T-cell (primary cell): ENCODE results near the gene CAMKK2. TPM values are rescaled to one million over a fixed set of nuclear protein-coding genes. Genes with fewer than 3 reads are reported as not detected.

Source experiments
- ATAC-seq, 4 experiments: fragments of 200-7000 bp in 3 of 4; fragments of 150-1000 bp in 1 of 4; cut with Tn5 transposase; replicated peaks in 1 of 4; 1 replicate in 3 of 4; 2 replicates in 1 of 4; pipeline ENCODE4 v1.10.0; 2021; ENCODE audit warnings: moderate library complexity in 3 of 4, mild to moderate bottlenecking in 2 of 4, moderate number of reproducible peaks in 1 of 4
- CTCF ChIA-PET, 2 donors: fragments of 300-600 bp; sonication (Branson Sonifier 250); formaldehyde crosslinking; loops; one replicate each; lab custom pipeline; 2022; ENCODE audit warnings: antibody characterized with exemption in 2 of 2; lab: Charles Lee
- POLR2A ChIA-PET, 2 donors: fragments of 300-600 bp; sonication (Branson Sonifier 250); formaldehyde crosslinking; loops; one replicate each; lab custom pipeline; 2022; ENCODE audit warnings: antibody characterized with exemption in 2 of 2; lab: Charles Lee
- DNase-seq, 35 experiments: peaks; one replicate each; pipeline versions ENCODE4 v3.0.0 to v3.0.0-alpha.2; 2013 to 2023
- H3K27ac ChIP-seq: one replicate; pipeline ENCODE4 v1.5.1; 2013; ENCODE audit warnings: low read length
- H3K27me3 ChIP-seq, 2 experiments: replicated peaks in 1 of 2; 1 replicate in 1 of 2; 2 replicates in 1 of 2; pipeline versions ENCODE4 v1.6.1 to v1.7.0; 2013; ENCODE audit warnings: low read length in 1 of 2, mixed read lengths in 1 of 2; ENCODE audit not compliant: control insufficient read depth in 2 of 2, insufficient read depth in 2 of 2; ENCODE audit errors: extremely low read depth in 1 of 2
- H3K36me3 ChIP-seq, 2 donors: 1 replicate in 1 of 2; 2 replicates in 1 of 2; pipeline versions ENCODE4 v1.6.1 to v1.7.0; 2013; ENCODE audit warnings: low read length in 1 of 2; ENCODE audit not compliant: control insufficient read depth in 2 of 2, insufficient read depth in 1 of 2; ENCODE audit errors: extremely low read depth in 1 of 2
- H3K4me1 ChIP-seq, 2 experiments: 1 replicate in 1 of 2; 2 replicates in 1 of 2; pipeline versions ENCODE4 v1.6.1 to v1.7.0; 2013; ENCODE audit warnings: low read length in 2 of 2, mixed read lengths in 1 of 2; ENCODE audit not compliant: insufficient read depth in 2 of 2, control insufficient read depth in 1 of 2; ENCODE audit errors: extremely low read depth in 1 of 2
- H3K4me3 ChIP-seq, 2 donors: 1 replicate in 1 of 2; 2 replicates in 1 of 2; pipeline versions ENCODE4 v1.5.1 to v1.7.0; 2013; ENCODE audit warnings: mild to moderate bottlenecking in 2 of 2, low read length in 1 of 2, moderate library complexity in 1 of 2; ENCODE audit not compliant: control insufficient read depth in 1 of 2; ENCODE audit errors: extremely low read depth in 1 of 2
- H3K9me3 ChIP-seq: 2 replicates; pipeline ENCODE4 v1.7.0; 2013
- H3K27ac Mint-ChIP-seq, 2 donors: one replicate each; pipeline ENCODE4 v1.8.0; 2020 to 2021; ENCODE audit warnings: mild to moderate bottlenecking in 2 of 2, mixed read lengths in 2 of 2
- H3K27me3 Mint-ChIP-seq, 2 donors: one replicate each; pipeline ENCODE4 v1.8.0; 2021 to 2022; ENCODE audit warnings: mixed read lengths in 2 of 2
- H3K36me3 Mint-ChIP-seq: one replicate; pipeline ENCODE4 v1.8.0; 2021; ENCODE audit warnings: mixed read lengths
- H3K4me1 Mint-ChIP-seq, 3 donors: one replicate each; pipeline ENCODE4 v1.8.0; 2020 to 2022; ENCODE audit warnings: mixed read lengths in 3 of 3, mild to moderate bottlenecking in 1 of 3
- H3K4me3 Mint-ChIP-seq, 3 donors: one replicate each; pipeline ENCODE4 v1.8.0; 2020 to 2022; ENCODE audit warnings: mild to moderate bottlenecking in 3 of 3, mixed read lengths in 3 of 3, moderate library complexity in 3 of 3
- H3K9me3 Mint-ChIP-seq, 3 donors: one replicate each; pipeline ENCODE4 v1.8.0; 2020 to 2022; ENCODE audit warnings: mixed read lengths in 3 of 3
- WGBS: methylation state at CpG from one replicate; pipeline ENCODE4 v1.1.5; 2013; ENCODE audit warnings: missing lambda C conversion rate; ENCODE audit not compliant: insufficient coverage; 5-methylcytosine and 5-hydroxymethylcytosine counted together
- total RNA-seq, 35 experiments: library from RNA in 6 of 35; stranded (reverse) in 6 of 35; fragments of 120-200 nt in 1 of 35; gene quantifications; one replicate each; pipeline versions ENCODE4 v1.2.1 to v1.2.4 and lab custom pipeline; 2013 to 2026

The CAMKK2 gene
- total RNA-seq, 5 donors from 2014 or later (not counting 1 experiment from before 2014, with no cell fraction given), result 13.6 to 25.5 (median 19.8) TPM

DNA sequence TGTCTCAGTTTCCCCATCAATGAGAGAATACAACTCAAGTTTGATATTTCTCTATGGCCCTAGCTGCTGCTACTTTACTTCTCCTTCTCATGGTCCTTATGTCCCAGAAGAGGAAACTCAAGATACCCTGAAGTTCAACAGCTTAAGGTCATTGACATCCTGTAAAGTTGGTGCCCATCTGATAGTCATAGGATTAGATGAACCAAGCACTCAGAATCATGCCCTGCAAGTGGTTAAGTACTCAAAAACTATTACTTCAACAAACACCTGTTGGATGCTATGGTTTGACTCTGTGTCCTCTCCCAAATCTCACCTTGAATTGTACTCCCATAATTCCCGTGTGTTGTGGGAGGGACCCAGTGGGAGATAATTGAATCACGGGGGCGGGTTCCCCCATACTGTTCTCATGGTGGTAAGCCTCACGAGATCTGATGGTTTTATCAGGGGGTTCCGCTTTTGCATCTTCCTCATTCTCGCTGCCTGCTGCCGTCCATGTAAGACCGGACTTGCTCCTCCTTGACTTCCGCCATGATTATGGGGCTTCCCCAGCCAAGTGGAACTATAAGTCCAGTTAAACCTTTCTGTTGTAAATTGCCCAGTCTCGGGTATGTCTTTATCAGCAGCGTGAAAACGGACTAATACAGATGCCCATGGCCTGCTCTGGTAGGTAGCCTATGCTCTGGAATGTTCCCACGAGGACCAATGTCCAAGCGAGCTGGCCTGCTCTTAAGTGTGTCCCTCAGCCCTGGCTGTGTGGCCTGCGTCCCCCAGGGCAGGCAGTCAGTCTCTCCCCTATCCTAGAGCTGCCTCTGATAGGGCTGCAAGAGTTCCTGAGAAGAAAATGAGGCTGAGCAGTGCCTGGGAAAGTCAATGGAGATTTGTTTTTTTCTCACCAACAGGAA, 18.1 kb downstream of the CAMKK2 start:
- no peak for ATAC-seq
- Histone ChIP-seq H3K27ac (no peak overlapping the region), H3K27me3 (no peaks in the 10 kb centered on the region), H3K4me1 (no peaks in the 10 kb centered on the region), H3K9me3 (no peaks in the 10 kb centered on the region), H3K36me3 (peaks cover 5 to 6% of the 10 kb centered on the region in 2 donors), H3K4me3 (no peak overlapping the region)
- Mint-ChIP-seq H3K27me3 (no peaks in the 10 kb centered on the region), H3K4me3 (no peak overlapping the region), H3K4me1 (no peaks in the 10 kb centered on the region), H3K9me3 (no peaks in the 10 kb centered on the region), H3K36me3 (peaks cover 19% of the 10 kb centered on the region), H3K27ac (no peak overlapping the region)
- ChIA-PET CTCF (no interaction called here), POLR2A (no interaction called here)
- 96% methylated on average over 11 of the region's 15 CpGs for WGBS
- peak in 1 of 35 experiments; percentile 32 for DNase-seq

DNA sequence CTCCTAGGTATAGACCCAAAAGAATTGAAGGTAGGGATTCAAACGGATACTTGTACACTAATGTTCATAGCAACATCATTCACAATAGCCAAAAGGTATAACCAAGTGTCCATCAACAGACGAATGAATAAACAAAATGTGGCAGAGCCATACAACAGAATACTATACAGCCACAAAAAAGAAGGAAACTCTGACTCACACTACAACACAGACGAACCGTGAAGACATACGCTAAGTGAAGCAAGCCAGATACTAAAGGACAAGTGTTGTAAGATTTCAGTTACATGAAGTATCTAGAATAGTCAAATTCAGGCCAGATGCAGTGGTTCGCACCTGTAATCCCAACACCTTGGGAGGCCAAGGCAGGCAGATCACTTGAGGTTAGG, 19.1 kb downstream of the CAMKK2 start:
- no peaks in the 10 kb centered on the region for H3K9me3 Mint-ChIP-seq
- peaks cover 7 to 10% of the 10 kb centered on the region in 2 donors for H3K36me3 ChIP-seq
- ATAC-seq, result no peak
- H3K27ac ChIP-seq, result no peak overlapping the region
- peaks cover 24% of the 10 kb centered on the region for H3K36me3 Mint-ChIP-seq
- CTCF ChIA-PET, result no interaction called here
- no peaks in the 10 kb centered on the region for H3K27me3 Mint-ChIP-seq
- H3K9me3 ChIP-seq, result no peaks in the 10 kb centered on the region
- H3K4me1 Mint-ChIP-seq, result no peaks in the 10 kb centered on the region
- H3K4me3 ChIP-seq, result no peak overlapping the region
- H3K27me3 ChIP-seq, result no peaks in the 10 kb centered on the region
- no peak overlapping the region for H3K4me3 Mint-ChIP-seq
- WGBS, result 100% methylated on average over 2 of the region's 6 CpGs
- no peaks in the 10 kb centered on the region for H3K4me1 ChIP-seq
- H3K27ac Mint-ChIP-seq, result no peak overlapping the region
- POLR2A ChIA-PET, result no interaction called here
- DNase-seq, result no peak

DNA sequence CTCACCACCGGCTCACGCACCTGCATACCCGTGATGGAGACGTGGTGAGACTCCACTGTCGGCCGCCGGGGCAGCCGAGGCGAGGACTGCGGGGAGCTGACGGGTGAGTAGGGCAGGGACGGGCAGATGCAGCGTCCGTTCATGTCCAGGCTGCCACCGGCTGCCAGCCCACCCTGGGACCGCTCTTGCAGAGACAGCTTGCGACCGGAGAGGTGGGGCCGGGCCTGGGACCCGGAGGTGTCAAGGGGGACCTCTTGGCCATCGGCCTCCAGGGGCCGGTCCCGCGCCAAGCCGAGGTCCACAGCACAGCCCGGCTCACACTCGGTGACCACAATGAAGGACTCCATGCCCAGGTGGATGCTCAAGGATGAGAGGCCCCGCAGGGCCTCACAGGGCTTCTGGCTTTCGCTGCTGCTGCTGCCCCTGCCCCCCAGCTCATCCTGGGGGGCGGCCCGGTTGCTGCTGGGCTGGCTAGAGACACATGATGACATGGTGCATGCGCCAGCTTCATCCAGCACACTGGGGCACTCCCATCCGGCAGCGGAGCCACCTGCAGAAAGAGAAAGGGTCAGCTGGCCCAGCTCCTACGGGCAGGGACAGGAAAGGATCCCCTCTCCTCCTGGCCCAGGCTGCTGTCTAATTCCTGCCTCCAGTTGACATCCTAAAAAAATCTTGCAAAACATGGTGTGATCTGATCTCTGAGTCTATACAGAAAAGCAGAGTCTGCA, 22.3 kb downstream of the CAMKK2 start:
- H3K36me3 Mint-ChIP-seq, result peaks cover 35% of the 10 kb centered on the region
- no peak overlapping the region for H3K4me3 Mint-ChIP-seq
- ChIA-PET POLR2A (interaction anchor here in 1 of 2 donors (0.6 kb wide), 2 partner anchors 22 to 41 kb away, joined by 6 read pairs; no protein-coding TSS in a partner anchor), CTCF (no interaction called here)
- no peaks in the 10 kb centered on the region for H3K4me1 Mint-ChIP-seq
- Histone ChIP-seq H3K4me3 (no peak overlapping the region), H3K27me3 (no peaks in the 10 kb centered on the region), H3K9me3 (no peaks in the 10 kb centered on the region), H3K4me1 (no peaks in the 10 kb centered on the region), H3K27ac (no peak overlapping the region), H3K36me3 (peaks cover 10 to 15% of the 10 kb centered on the region in 2 donors)
- no peaks in the 10 kb centered on the region for H3K9me3 Mint-ChIP-seq
- DNase-seq (no peak), ATAC-seq (no peak)
- 97% methylated on average over 32 of the region's 35 CpGs for WGBS
- no peaks in the 10 kb centered on the region for H3K27me3 Mint-ChIP-seq
- no peak overlapping the region for H3K27ac Mint-ChIP-seq

DNA sequence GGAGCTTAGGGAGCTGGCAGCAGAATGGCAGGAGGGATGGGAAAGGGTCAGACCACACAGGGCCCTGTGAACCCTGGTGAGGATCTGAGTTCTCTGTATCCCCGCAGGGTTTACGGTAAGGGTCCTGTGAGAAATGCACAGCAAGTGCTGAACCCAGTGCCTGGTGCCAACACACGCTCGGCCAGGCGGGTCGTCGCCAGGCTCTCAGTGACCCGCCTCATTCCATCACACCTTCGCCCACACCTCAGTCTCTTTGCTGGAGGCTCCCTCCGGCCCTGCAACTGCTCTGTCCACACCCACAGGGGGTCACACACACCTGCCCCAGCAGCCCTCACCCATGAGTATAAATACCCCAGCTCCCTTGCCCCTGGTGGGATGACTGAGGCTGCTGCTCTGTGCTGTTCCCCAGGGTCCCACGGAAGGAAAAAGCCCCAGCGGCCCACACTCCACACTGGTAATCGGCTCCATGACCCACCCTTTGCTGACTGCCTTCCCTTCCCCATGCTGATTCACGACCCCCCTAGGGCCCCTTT, 23.1 kb downstream of the CAMKK2 start:
- H3K4me1 ChIP-seq, result no peaks in the 10 kb centered on the region
- no peak overlapping the region for H3K4me3 ChIP-seq
- ATAC-seq, result no peak
- ChIA-PET POLR2A (interaction anchor here in 1 of 2 donors (0.6 kb wide), 1 partner anchor 22 kb away, joined by 6 read pairs; no protein-coding TSS in a partner anchor), CTCF (no interaction called here)
- no peaks in the 10 kb centered on the region for H3K27me3 Mint-ChIP-seq
- peaks cover 34% of the 10 kb centered on the region for H3K36me3 Mint-ChIP-seq
- no peak overlapping the region for H3K27ac ChIP-seq
- DNase-seq, result no peak
- H3K9me3 Mint-ChIP-seq, result no peaks in the 10 kb centered on the region
- no peak overlapping the region for H3K4me3 Mint-ChIP-seq
- peaks cover 15 to 22% of the 10 kb centered on the region in 2 donors for H3K36me3 ChIP-seq
- H3K27me3 ChIP-seq, result no peaks in the 10 kb centered on the region
- no peaks in the 10 kb centered on the region for H3K4me1 Mint-ChIP-seq
- no peak overlapping the region for H3K27ac Mint-ChIP-seq
- no peaks in the 10 kb centered on the region for H3K9me3 ChIP-seq
- 97% methylated on average over 14 of the region's 14 CpGs for WGBS

DNA sequence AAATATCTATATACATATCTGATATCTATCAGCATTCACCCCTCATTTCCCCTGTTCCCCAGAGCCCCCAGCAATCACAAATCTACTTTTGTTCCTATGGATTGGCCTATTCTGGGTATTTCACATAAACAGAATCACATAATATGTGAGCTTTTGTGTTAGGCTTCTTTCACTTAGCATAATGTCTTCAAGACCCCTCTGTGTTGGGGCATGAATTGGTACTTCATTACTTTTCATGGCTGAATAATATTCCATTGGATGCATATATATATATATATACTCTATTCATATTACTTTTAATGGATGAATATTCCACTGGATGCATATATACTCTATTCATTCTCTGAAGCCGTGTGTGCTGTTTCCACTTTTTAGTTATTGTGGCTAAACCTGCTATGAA, 28.7 kb downstream of the CAMKK2 start:
- Histone ChIP-seq H3K36me3 (peaks cover 22 to 27% of the 10 kb centered on the region in 2 donors), H3K27ac (no peak overlapping the region), H3K27me3 (no peaks in the 10 kb centered on the region), H3K4me1 (no peaks in the 10 kb centered on the region), H3K4me3 (no peak overlapping the region), H3K9me3 (no peaks in the 10 kb centered on the region)
- ChIA-PET CTCF (no interaction called here), POLR2A (no interaction called here)
- no peak overlapping the region for H3K27ac Mint-ChIP-seq
- H3K4me1 Mint-ChIP-seq, result no peaks in the 10 kb centered on the region
- ATAC-seq (no peak), DNase-seq (no peak)
- H3K9me3 Mint-ChIP-seq, result no peaks in the 10 kb centered on the region
- H3K27me3 Mint-ChIP-seq, result no peaks in the 10 kb centered on the region
- WGBS, result no CpG with 5 or more reads among the region's 1 CpG
- H3K36me3 Mint-ChIP-seq, result peaks cover 35% of the 10 kb centered on the region
- no peak overlapping the region for H3K4me3 Mint-ChIP-seq

DNA sequence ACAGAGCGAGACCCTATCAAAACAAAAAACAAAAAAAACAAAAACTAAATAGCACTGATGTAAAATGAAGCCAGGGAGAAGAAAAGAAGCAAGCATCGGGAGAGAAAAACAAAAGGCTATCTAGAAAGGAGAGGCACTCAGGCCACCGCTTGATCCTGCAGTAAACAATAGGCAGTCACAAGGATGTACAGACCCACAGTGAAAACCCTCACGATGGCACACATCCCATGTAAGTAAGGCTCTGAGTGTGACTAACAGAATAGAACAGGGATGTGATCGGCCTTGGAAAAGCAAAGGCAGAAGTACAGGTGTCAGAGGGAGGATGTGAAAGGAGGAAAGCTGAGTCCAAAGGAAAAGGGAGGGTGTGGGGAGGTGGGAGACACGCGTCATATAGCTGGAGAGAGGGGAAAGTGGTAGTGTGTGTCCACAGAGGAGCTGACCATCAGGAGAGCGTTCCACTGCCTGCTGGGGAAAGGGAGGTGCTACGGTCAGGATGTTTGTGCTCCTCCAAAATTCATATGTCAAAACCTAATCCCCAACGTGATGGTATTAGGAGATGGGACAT, 31.5 kb downstream of the CAMKK2 start:
- ATAC-seq (no peak), DNase-seq (no peak)
- CTCF ChIA-PET, result no interaction called here
- 100% methylated on average over 6 of the region's 10 CpGs for WGBS
- no peak overlapping the region for H3K27ac ChIP-seq
- H3K4me3 Mint-ChIP-seq, result no peak overlapping the region
- H3K9me3 ChIP-seq, result no peaks in the 10 kb centered on the region
- H3K9me3 Mint-ChIP-seq, result no peaks in the 10 kb centered on the region
- no peaks in the 10 kb centered on the region for H3K4me1 Mint-ChIP-seq
- no peaks in the 10 kb centered on the region for H3K4me1 ChIP-seq
- H3K27ac Mint-ChIP-seq, result no peak overlapping the region
- H3K36me3 ChIP-seq, result peaks cover 18 to 41% of the 10 kb centered on the region in 2 donors
- POLR2A ChIA-PET, result no interaction called here
- no peaks in the 10 kb centered on the region for H3K27me3 ChIP-seq
- H3K4me3 ChIP-seq, result no peak overlapping the region
- H3K27me3 Mint-ChIP-seq, result no peaks in the 10 kb centered on the region
- peaks cover 44% of the 10 kb centered on the region for H3K36me3 Mint-ChIP-seq
